Prostate gland (tissue), 2 donors: Measurements from ENCODE around the gene PLEKHG2. TPM values are rescaled to one million over a fixed set of nuclear protein-coding genes. Genes with fewer than 3 reads are reported as not detected.
A peak's percentile ranks its signal among the peaks of the same experiment; 100 is the strongest.

ENCODE experiments used
- DNase-seq: peaks from one replicate; pipeline ENCODE4 v3.0.0-alpha.2; 2019; ENCODE audit warnings: low spot score
- H3K27ac ChIP-seq, 2 donors: fragments of 200-600 bp; sonication (generic); 2 replicates each; pipeline ENCODE4 v1.5.1; 2017 to 2019
- H3K27me3 ChIP-seq: fragments of 200-600 bp; sonication (generic); replicated peaks from 2 replicates; pipeline ENCODE4 v1.5.1; 2019; ENCODE audit not compliant: insufficient read depth
- H3K36me3 ChIP-seq, 2 donors: fragments of 200-600 bp; sonication (generic); 1 replicate in 1 of 2; 2 replicates in 1 of 2; pipeline versions ENCODE4 v1.5.1 to v1.8.1; 2017 to 2019
- H3K4me1 ChIP-seq: fragments of 200-600 bp; sonication (generic); replicated peaks from 2 replicates; pipeline ENCODE4 v1.5.1; 2019
- H3K4me3 ChIP-seq, 2 donors: fragments of 200-600 bp; sonication (generic); 2 replicates each; pipeline ENCODE4 v1.5.1; 2017 to 2019
- H3K9me3 ChIP-seq: fragments of 200-600 bp; sonication (generic); 2 replicates; pipeline ENCODE4 v1.5.1; 2017
- POLR2A ChIP-seq: fragments of 450-650 bp; IDR thresholded peaks from one replicate; pipeline ENCODE4 v1.6.1; 2016; ENCODE audit warnings: antibody characterized with exemption, mild to moderate bottlenecking
- POLR2AphosphoS5 ChIP-seq: sonication (generic); formaldehyde crosslinking; IDR thresholded peaks from one replicate; pipeline ENCODE4 v1.6.1; 2017; ENCODE audit warnings: antibody characterized with exemption
- WGBS: methylation state at CpG from one replicate; pipeline ENCODE4 v1.1.5; 2018; 5-methylcytosine and 5-hydroxymethylcytosine counted together
- intact Hi-C: fragments of 100-400 bp; cut with DNase I; formaldehyde crosslinking; loops from one replicate; pipeline ENCODE4 v1.14.2; 2022
- total RNA-seq, 2 donors: library from RNA; depleted of rRNA; stranded (reverse); fragments of >200 nt; gene quantifications; one replicate each; pipeline ENCODE4 v1.1.0, GENCODE V29; 2016
- TF ChIP-seq, protein P1 (sequence below), 4 experiments: fragments of 200-600 bp in 2 of 4; fragments of 450-650 bp in 2 of 4; sonication (generic) in 2 of 4; IDR thresholded peaks; 1 replicate in 3 of 4; 2 replicates in 1 of 4; pipeline ENCODE4 v1.5.1; 2016 to 2019; ENCODE audit warnings: antibody characterized with exemption in 4 of 4, mild to moderate bottlenecking in 2 of 4, moderate library complexity in 2 of 4

PLEKHG2 gene
- total RNA-seq, 2 donors from 2014 or later, result 14.4 to 21.1 TPM

DNA sequence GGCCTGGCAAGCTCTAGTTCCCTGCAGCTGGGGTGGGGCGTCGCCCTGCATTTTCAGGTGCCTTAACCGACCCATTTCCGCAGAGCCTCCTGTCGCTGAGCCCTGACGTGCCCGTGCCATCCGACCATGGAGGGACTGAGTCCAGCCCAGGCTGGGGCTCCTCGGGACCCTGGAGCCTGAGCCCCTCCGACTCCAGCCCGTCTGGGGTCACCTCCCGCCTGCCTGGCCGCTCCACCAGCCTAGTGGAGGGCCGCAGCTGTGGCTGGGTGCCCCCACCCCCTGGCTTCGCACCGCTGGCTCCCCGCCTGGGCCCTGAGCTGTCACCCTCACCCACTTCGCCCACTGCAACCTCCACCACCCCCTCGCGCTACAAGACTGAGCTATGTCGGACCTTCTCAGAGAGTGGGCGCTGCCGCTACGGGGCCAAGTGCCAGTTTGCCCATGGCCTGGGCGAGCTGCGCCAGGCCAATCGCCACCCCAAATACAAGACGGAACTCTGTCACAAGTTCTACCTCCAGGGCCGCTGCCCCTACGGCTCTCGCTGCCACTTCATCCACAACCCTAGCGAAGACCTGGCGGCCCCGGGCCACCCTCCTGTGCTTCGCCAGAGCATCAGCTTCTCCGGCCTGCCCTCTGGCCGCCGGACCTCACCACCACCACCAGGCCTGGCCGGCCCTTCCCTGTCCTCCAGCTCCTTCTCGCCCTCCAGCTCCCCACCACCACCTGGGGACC, 4.6 kb upstream of the PLEKHG2 start:
- peak; percentile 64 for DNase-seq
- intact Hi-C loops, result no loop called here
- no peaks in the 10 kb centered on the region for H3K27me3 ChIP-seq
- H3K27ac ChIP-seq, result peak overlapping the region; percentile 100
- H3K9me3 ChIP-seq, result no peaks in the 10 kb centered on the region
- H3K4me3 ChIP-seq, result peak overlapping the region; percentile 75 to 90
- peaks cover 8% of the 10 kb centered on the region for H3K4me1 ChIP-seq
- TF ChIP-seq POLR2A, result peak; percentile 39
- TF ChIP-seq, protein P1, sequence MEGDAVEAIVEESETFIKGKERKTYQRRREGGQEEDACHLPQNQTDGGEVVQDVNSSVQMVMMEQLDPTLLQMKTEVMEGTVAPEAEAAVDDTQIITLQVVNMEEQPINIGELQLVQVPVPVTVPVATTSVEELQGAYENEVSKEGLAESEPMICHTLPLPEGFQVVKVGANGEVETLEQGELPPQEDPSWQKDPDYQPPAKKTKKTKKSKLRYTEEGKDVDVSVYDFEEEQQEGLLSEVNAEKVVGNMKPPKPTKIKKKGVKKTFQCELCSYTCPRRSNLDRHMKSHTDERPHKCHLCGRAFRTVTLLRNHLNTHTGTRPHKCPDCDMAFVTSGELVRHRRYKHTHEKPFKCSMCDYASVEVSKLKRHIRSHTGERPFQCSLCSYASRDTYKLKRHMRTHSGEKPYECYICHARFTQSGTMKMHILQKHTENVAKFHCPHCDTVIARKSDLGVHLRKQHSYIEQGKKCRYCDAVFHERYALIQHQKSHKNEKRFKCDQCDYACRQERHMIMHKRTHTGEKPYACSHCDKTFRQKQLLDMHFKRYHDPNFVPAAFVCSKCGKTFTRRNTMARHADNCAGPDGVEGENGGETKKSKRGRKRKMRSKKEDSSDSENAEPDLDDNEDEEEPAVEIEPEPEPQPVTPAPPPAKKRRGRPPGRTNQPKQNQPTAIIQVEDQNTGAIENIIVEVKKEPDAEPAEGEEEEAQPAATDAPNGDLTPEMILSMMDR (IDR thresholded peaks at IDR 0.05), result no peak
- peak; percentile 75 for TF ChIP-seq POLR2AphosphoS5
- H3K36me3 ChIP-seq, result peaks cover 8% of the 10 kb centered on the region in 2 donors
- WGBS, result 17% methylated on average over 39 of the region's 40 CpGs

DNA sequence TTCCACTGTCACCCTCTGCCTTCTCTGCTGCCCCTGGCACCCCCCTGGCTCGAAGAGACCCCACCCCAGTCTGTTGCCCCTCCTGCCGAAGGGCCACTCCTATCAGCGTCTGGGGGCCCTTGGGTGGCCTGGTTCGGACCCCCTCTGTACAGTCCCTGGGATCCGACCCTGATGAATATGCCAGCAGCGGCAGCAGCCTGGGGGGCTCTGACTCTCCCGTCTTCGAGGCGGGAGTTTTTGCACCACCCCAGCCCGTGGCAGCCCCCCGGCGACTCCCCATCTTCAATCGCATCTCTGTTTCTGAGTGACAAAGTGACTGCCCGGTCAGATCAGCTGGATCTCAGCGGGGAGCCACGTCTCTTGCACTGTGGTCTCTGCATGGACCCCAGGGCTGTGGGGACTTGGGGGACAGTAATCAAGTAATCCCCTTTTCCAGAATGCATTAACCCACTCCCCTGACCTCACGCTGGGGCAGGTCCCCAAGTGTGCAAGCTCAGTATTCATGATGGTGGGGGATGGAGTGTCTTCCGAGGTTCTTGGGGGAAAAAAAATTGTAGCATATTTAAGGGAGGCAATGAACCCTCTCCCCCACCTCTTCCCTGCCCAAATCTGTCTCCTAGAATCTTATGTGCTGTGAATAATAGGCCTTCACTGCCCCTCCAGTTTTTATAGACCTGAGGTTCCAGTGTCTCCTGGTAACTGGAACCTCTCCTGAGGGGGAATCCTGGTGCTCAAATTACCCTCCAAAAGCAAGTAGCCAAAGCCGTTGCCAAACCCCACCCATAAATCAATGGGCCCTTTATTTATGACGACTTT, 3.9 kb upstream of the PLEKHG2 start:
- H3K4me3 ChIP-seq, result peak overlapping the region; percentile 75 to 90
- H3K36me3 ChIP-seq, result peaks cover 8% of the 10 kb centered on the region in 2 donors
- WGBS, result 38% methylated on average over 20 of the region's 20 CpGs
- peak; percentile 69 for DNase-seq
- no peaks in the 10 kb centered on the region for H3K9me3 ChIP-seq
- H3K4me1 ChIP-seq, result peaks cover 8% of the 10 kb centered on the region
- peak overlapping the region; percentile 100 for H3K27ac ChIP-seq
- intact Hi-C loops, result no loop called here
- no peaks in the 10 kb centered on the region for H3K27me3 ChIP-seq
- TF ChIP-seq POLR2AphosphoS5 (peak; percentile 91), POLR2A (peak; percentile 43)
- TF ChIP-seq, protein P1 (IDR thresholded peaks at IDR 0.05), result no peak

DNA sequence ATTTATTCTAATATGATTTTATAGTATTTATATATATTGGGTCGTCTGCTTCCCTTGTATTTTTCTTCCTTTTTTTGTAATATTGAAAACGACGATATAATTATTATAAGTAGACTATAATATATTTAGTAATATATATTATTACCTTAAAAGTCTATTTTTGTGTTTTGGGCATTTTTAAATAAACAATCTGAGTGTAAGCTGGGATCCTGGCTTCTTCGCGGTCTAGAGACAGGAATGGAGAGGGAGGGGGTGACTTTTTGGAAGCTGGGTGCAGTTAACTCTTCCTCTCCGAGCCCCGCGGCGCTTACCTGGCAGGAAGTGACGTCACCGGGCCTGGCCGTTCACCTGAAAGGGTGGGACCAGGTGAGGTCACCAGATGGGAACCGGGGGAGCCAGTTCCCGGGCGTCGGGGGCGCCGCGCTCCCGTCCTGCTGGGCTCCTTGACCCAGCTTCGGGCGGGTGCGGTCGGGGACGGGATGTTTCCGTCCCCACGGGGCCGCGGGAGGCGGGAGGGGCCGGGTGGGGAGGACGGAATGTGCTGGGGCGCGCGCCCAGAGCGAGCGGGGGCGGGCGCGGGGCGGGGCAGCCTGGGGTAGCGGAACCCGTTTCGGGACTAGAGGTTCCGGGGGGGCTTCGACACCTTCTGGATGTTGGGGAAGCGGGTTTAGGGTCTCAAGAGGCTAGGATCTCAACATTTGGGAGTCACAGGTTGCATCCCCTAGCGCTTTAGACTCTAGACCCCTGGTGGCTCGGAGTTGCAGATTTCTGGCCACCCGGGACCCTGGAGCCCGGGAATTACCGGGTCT, 3.1 kb upstream of the PLEKHG2 start:
- Histone ChIP-seq H3K9me3 (no peaks in the 10 kb centered on the region), H3K36me3 (peaks cover 8% of the 10 kb centered on the region in 2 donors), H3K27ac (peak overlapping the region; percentile 100), H3K27me3 (no peaks in the 10 kb centered on the region), H3K4me1 (peaks cover 4% of the 10 kb centered on the region), H3K4me3 (peak overlapping the region; percentile 75 to 90)
- peak; percentile 98 for DNase-seq
- intact Hi-C loops, result loop anchor here (5.0 kb wide), 1 partner anchor 67 kb away; the partner anchor contains the start of gene SAMD4B
- TF ChIP-seq POLR2AphosphoS5 (peak; percentile 87), POLR2A (peak; percentile 76)
- TF ChIP-seq, protein P1 (IDR thresholded peaks at IDR 0.05), result no peak
- WGBS, result 2% methylated on average over 52 of the region's 52 CpGs

DNA sequence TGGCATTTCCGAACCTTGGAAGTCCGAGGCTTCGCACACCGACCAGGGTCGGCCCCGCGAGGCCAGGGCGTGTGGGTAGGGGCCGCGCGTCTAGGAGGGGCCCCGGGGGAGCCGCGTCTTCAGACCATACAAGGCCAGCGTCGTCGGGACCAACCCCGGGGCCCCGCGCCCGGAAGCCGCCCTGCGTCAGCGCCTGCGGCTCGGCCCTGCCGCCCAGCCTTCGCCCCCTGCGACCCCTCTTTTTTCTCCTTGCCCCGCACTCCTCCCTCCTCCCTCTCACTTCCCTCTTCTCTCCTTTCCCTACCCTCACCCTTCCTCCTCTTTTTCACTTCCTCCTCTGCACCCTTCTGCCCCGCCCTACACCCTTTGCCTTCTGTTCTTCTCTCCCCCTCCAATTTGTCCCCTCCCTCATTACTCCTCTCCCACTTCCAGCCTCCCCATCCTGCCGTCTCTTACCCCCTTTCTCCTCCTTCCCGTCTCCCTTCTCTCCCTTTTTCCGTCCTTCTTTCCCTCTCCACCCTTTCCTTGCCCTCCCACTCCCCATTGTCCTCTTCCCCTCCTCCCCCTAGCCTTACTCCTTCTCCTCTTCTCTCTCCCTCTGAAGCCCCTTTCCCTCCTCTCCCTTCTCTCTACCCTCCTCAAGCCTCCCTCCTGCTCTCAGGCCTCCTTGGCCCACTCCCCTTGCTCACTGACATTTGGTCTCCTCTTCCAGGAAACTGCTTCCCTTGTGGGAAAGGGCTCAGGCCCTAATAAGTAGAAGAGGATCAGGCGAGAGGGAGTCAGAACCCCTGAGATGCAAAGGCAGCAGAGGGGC, 2.2 kb upstream of the PLEKHG2 start:
- intact Hi-C loops, result loop anchor here (5.0 kb wide), 1 partner anchor 68 kb away; the partner anchor contains the start of gene SAMD4B
- Histone ChIP-seq H3K36me3 (peaks cover 8% of the 10 kb centered on the region in 2 donors), H3K9me3 (no peaks in the 10 kb centered on the region), H3K27me3 (no peaks in the 10 kb centered on the region), H3K4me3 (peak overlapping the region; percentile 75 to 90), H3K27ac (peak overlapping the region; percentile 100), H3K4me1 (no peaks in the 10 kb centered on the region)
- WGBS, result 2% methylated on average over 35 of the region's 35 CpGs
- TF ChIP-seq POLR2A (peak; percentile 33), POLR2AphosphoS5 (peak; percentile 9)
- TF ChIP-seq, protein P1 (IDR thresholded peaks at IDR 0.05), result no peak
- DNase-seq, result peak; percentile 62
